A549 (cell line): ENCODE measurements around the gene CLEC16A. TPM values are rescaled to one million over a fixed set of nuclear protein-coding genes. Genes with fewer than 3 reads are reported as not detected.
A peak's percentile ranks its signal among the peaks of the same experiment; 100 is the strongest.
"Not testable (repeated sequence)": the region's sequence is repeated elsewhere in the genome, so short reads cannot be mapped to it uniquely, and the experiment has no call there.

ENCODE experiments used
- ATAC-seq, 2 experiments: fragments of 200-7000 bp in 1 of 2; fragments of >200 bp in 1 of 2; cut with Nextera tagmentation in 1 of 2; cut with Tn5 transposase in 1 of 2; 3 replicates each; pipeline versions ENCODE4 v1.8.0 to v1.9.1; 2018 to 2020; ENCODE audit warnings: mild to moderate bottlenecking in 1 of 2, moderate library complexity in 1 of 2
- CTCF ChIA-PET: fragments of 300-600 bp; sonication (Branson Sonifier 250); formaldehyde crosslinking; extraction: SDS; loops from one replicate; lab custom pipeline; 2021; ENCODE audit warnings: antibody characterized with exemption, inconsistent platforms; lab: Yijun Ruan, JAX
- POLR2A ChIA-PET: fragments of 350-600 bp; formaldehyde crosslinking; extraction: SDS; loops from one replicate; lab custom pipeline; 2021; ENCODE audit warnings: antibody characterized with exemption, inconsistent platforms; lab: Yijun Ruan, JAX
- DNase-seq, 2 experiments: peaks; one replicate each; pipeline versions ENCODE4 v3.0.0 to v3.0.0-alpha.2; 2011 to 2016; ENCODE audit warnings: low read depth in 1 of 2, low spot score in 1 of 2
- FAIRE-seq: peaks from 2 replicates; lab custom pipeline; 2011; peaks lifted over from hg19 to GRCh38; lab: Jason Lieb, UNC
- H3K27ac ChIP-seq, 2 experiments: fragments of >200 bp; sonication (Bioruptor Twin); formaldehyde crosslinking; 3 replicates each; pipeline ENCODE4 v1.5.1; 2016 to 2017
- H3K4me1 ChIP-seq: fragments of >200 bp; sonication (Bioruptor Twin); formaldehyde crosslinking; 3 replicates; pipeline ENCODE4 v1.6.1; 2016
- H3K4me2 ChIP-seq: fragments of >200 bp; sonication (Bioruptor Twin); formaldehyde crosslinking; 3 replicates; pipeline ENCODE4 v1.6.1; 2016
- H3K4me3 ChIP-seq: fragments of >200 bp; sonication (Bioruptor Twin); formaldehyde crosslinking; 3 replicates; pipeline ENCODE4 v1.5.1; 2016
- H3K9me3 ChIP-seq: fragments of >200 bp; sonication (Bioruptor Twin); formaldehyde crosslinking; 3 replicates; pipeline ENCODE4 v1.6.1; 2016
- CBX2 ChIP-seq: fragments of 200-600 bp; sonication (generic); IDR thresholded peaks from 2 replicates; pipeline ENCODE4 v1.6.1; 2016; ENCODE audit warnings: low read depth, mild to moderate bottlenecking, borderline replicate concordance
- CBX8 ChIP-seq: fragments of 200-600 bp; sonication (generic); IDR thresholded peaks from 2 replicates; pipeline ENCODE4 v1.6.1; 2016
- CEBPB ChIP-seq, 2 experiments: fragments of >200 bp in 1 of 2; sonication (Bioruptor Twin) in 1 of 2; formaldehyde crosslinking in 1 of 2; IDR thresholded peaks; 2 replicates each; pipeline ENCODE4 v1.6.1; 2012 to 2016
- EP300 ChIP-seq, 2 experiments: fragments of >200 bp; sonication (Bioruptor Twin); formaldehyde crosslinking; IDR thresholded peaks; 2 replicates in 1 of 2; 3 replicates in 1 of 2; pipeline ENCODE4 v1.6.1; 2016 to 2017
- ESRRA ChIP-seq: fragments of 150-350 bp; IDR thresholded peaks from 2 replicates; pipeline ENCODE4 v1.6.1; 2014; ENCODE audit warnings: mild to moderate bottlenecking, low read length, borderline replicate concordance
- FOSB ChIP-seq: fragments of 250-450 bp; sonication (Bioruptor Pico); IDR thresholded peaks from 2 replicates; pipeline ENCODE4 v1.5.0; 2020; ENCODE audit warnings: mild to moderate bottlenecking, moderate library complexity
- FOSL2 ChIP-seq, 2 experiments: fragments of 450-650 bp in 1 of 2; fragments of >200 bp in 1 of 2; sonication (Bioruptor Twin) in 1 of 2; formaldehyde crosslinking; IDR thresholded peaks; 2 replicates each; pipeline versions ENCODE4 v1.5.0 to v1.6.1; 2016 to 2020; ENCODE audit warnings: mild to moderate bottlenecking in 1 of 2, moderate library complexity in 1 of 2
- MAFK ChIP-seq: fragments of 450-650 bp; IDR thresholded peaks from 2 replicates; pipeline ENCODE4 v1.6.1; 2014; ENCODE audit not compliant: partially characterized antibody
- MYC ChIP-seq: IDR thresholded peaks from 2 replicates; pipeline ENCODE4 v1.6.1; 2012; ENCODE audit warnings: mild to moderate bottlenecking, inconsistent platforms, low read length, improper control_type of control experiment, borderline replicate concordance
- NFE2L2 ChIP-seq: fragments of 150-350 bp; conservative IDR thresholded peaks from 2 replicates; pipeline ENCODE4 v1.6.1; 2014; ENCODE audit warnings: low read length
- NPAS2 ChIP-seq: fragments of 250-450 bp; sonication (Bioruptor Pico); IDR thresholded peaks from 2 replicates; pipeline ENCODE4 v1.8.0; 2022; ENCODE audit warnings: mild to moderate bottlenecking, moderate library complexity, borderline replicate concordance
- PHF8 ChIP-seq: fragments of 200-600 bp; sonication (generic); IDR thresholded peaks from 2 replicates; pipeline ENCODE4 v1.6.1; 2016; ENCODE audit warnings: low read depth, mild to moderate bottlenecking, antibody characterized with exemption, moderate library complexity, borderline replicate concordance
- ZFP36 ChIP-seq: fragments of 450-650 bp; IDR thresholded peaks from 2 replicates; pipeline ENCODE4 v1.6.1; 2014; ENCODE audit warnings: borderline replicate concordance; ENCODE audit not compliant: partially characterized antibody
- WGBS: methylation state at CpG from one replicate; pipeline ENCODE4 v1.1.6; 2017; ENCODE audit errors: missing lambda C conversion rate; 5-methylcytosine and 5-hydroxymethylcytosine counted together
- polyA plus RNA-seq, 4 experiments: library from polyadenylated mRNA; depleted of rRNA in 3 of 4; stranded (reverse); fragments of >200 nt; fragmentation: RNase III in 1 of 4; extraction: RNeasy Plus Mini Kit Qiagen cat#74134 plus additional on column Dnase treatment in 1 of 4; gene quantifications; 2 replicates in 3 of 4; 3 replicates in 1 of 4; pipeline ENCODE4 v1.2.3, GENCODE V29; 2011 to 2017
- TF ChIP-seq, protein P1 (sequence below): fragments of >200 bp; sonication (Bioruptor Twin); formaldehyde crosslinking; IDR thresholded peaks from 3 replicates; pipeline ENCODE4 v1.5.1; 2016
- TF ChIP-seq, protein P2 (sequence below): IDR thresholded peaks from 2 replicates; pipeline ENCODE4 v1.6.1; 2012
- TF ChIP-seq, protein P3 (sequence below): fragments of 200-600 bp; sonication (generic); IDR thresholded peaks from 2 replicates; pipeline ENCODE4 v1.6.1; 2016; ENCODE audit warnings: antibody characterized with exemption, mild to moderate bottlenecking, moderate library complexity

The CLEC16A gene
- polyA plus RNA-seq, 2 of the 4 experiments (the other 2 are of a cell fraction) = 8.3 to 10.4 TPM

DNA sequence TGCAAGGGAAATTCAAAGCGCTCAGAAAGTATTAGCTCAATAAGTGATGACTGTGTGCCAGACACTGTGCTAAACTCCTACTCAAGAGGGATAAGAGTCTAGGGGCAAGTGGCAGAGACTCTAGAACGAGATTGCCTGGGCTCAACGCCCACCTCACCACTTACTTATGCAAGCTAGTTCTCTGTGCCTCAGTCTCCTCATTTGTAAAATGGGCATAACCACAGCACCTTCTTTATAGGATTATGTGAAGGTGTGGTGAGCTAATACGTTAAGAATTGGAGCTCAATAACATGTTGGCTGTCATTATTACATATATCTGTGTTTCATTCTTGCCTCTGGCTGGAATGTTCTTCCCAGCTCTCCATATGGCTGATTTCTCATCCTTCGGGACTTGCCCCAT, 17.5 kb upstream of the CLEC16A start:
- TF ChIP-seq CEBPB (IDR thresholded peaks at IDR 0.05) (no peak), NPAS2 (CRISPR knock-in tag) (no peak), MYC (no peak)
- no peak for DNase-seq
- no peak overlapping the region for H3K4me2 ChIP-seq
- no peak for FAIRE-seq
- H3K4me3 ChIP-seq = no peak overlapping the region
- no peaks in the 10 kb centered on the region for H3K4me1 ChIP-seq
- ChIA-PET POLR2A (interaction anchor here (1.0 kb wide), 1 partner anchor 15 kb away, joined by 3 read pairs; the partner anchor contains the start of gene DEXI), CTCF (interaction anchor here (0.8 to 1.7 kb wide), 5 partner anchors 8 to 670 kb away, joined by 3 to 5 read pairs (median 4); no protein-coding TSS in a partner anchor)
- ATAC-seq = no peak
- H3K27ac ChIP-seq = no peak overlapping the region
- 86% methylated on average over 5 of the region's 5 CpGs for WGBS
- H3K9me3 ChIP-seq = no peaks in the 10 kb centered on the region

DNA sequence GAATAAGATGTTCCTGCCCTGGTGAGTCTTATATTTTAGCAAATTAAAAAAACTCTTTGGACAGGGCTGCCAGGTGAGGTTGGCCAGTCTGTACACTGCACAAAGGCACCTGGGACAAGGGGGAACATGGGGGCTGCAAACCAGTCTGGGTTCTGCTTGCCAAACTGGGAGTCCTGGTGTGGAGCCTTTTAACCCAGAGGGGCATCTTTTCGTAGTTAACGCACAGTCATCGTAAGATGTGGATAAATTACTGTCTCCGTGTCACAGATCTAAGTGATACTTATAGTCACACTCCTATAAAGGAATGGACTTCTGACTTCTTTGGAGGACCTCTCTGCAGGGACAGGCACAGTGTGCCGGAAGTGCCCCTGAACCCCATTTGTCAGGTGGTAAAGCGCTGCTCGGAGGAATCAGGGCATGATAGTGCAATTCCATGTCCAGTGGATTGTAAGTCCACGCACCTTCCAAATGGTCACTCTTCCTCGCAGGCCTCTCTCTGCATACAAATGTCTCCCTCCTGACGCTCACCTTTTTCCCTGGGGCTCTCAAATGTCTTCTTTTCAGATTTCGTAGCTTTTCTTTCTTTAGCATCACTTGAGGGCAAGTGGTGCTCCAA, 16.8 kb upstream of the CLEC16A start:
- no peak overlapping the region for H3K4me2 ChIP-seq
- no peak overlapping the region for H3K4me3 ChIP-seq
- no peak for DNase-seq
- H3K9me3 ChIP-seq = no peaks in the 10 kb centered on the region
- no peaks in the 10 kb centered on the region for H3K4me1 ChIP-seq
- WGBS = 93% methylated on average over 11 of the region's 11 CpGs
- TF ChIP-seq ESRRA (no peak), NFE2L2 (peak; percentile 37; the same call in 1 of the 2 replicates), CBX8 (no peak), EP300 (IDR thresholded peaks at IDR 0.05) (no peak), CBX2 (no peak), PHF8 (no peak), MAFK (peak; percentile 20), FOSB (CRISPR knock-in tag) (no peak)
- TF ChIP-seq, protein P1, sequence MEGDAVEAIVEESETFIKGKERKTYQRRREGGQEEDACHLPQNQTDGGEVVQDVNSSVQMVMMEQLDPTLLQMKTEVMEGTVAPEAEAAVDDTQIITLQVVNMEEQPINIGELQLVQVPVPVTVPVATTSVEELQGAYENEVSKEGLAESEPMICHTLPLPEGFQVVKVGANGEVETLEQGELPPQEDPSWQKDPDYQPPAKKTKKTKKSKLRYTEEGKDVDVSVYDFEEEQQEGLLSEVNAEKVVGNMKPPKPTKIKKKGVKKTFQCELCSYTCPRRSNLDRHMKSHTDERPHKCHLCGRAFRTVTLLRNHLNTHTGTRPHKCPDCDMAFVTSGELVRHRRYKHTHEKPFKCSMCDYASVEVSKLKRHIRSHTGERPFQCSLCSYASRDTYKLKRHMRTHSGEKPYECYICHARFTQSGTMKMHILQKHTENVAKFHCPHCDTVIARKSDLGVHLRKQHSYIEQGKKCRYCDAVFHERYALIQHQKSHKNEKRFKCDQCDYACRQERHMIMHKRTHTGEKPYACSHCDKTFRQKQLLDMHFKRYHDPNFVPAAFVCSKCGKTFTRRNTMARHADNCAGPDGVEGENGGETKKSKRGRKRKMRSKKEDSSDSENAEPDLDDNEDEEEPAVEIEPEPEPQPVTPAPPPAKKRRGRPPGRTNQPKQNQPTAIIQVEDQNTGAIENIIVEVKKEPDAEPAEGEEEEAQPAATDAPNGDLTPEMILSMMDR = no peak
- TF ChIP-seq, protein P2, sequence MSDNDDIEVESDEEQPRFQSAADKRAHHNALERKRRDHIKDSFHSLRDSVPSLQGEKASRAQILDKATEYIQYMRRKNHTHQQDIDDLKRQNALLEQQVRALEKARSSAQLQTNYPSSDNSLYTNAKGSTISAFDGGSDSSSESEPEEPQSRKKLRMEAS = no peak
- H3K27ac ChIP-seq = no peak overlapping the region
- FAIRE-seq = no peak
- ChIA-PET POLR2A (no interaction called here), CTCF (interaction anchor here (0.8 to 1.2 kb wide), 3 partner anchors 15 to 671 kb away, joined by 3 to 4 read pairs (median 3); no protein-coding TSS in a partner anchor)
- ATAC-seq = no peak

DNA sequence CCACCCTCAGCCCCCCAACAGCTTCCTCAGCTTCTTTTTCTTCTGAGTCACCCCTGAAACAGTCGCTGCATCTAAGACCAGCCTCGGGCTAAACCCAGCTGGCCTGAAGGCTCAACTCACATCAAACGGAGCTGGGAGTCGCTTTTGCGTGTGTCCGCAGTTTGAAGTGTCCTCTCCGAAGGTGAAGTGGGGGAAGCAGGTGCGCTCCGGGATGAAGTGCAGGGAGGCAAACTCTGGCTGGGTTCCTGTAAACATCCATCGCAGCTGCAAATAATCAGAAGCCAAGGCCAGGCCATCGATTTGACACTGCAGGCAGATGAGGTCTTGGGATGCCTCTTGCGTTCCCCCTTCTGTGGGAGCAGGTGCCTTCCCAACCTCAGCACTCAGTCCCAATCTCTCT, 15.3 kb upstream of the CLEC16A start:
- POLR2A ChIA-PET, H3K27ac ChIP-seq: not testable (repeated sequence)

DNA sequence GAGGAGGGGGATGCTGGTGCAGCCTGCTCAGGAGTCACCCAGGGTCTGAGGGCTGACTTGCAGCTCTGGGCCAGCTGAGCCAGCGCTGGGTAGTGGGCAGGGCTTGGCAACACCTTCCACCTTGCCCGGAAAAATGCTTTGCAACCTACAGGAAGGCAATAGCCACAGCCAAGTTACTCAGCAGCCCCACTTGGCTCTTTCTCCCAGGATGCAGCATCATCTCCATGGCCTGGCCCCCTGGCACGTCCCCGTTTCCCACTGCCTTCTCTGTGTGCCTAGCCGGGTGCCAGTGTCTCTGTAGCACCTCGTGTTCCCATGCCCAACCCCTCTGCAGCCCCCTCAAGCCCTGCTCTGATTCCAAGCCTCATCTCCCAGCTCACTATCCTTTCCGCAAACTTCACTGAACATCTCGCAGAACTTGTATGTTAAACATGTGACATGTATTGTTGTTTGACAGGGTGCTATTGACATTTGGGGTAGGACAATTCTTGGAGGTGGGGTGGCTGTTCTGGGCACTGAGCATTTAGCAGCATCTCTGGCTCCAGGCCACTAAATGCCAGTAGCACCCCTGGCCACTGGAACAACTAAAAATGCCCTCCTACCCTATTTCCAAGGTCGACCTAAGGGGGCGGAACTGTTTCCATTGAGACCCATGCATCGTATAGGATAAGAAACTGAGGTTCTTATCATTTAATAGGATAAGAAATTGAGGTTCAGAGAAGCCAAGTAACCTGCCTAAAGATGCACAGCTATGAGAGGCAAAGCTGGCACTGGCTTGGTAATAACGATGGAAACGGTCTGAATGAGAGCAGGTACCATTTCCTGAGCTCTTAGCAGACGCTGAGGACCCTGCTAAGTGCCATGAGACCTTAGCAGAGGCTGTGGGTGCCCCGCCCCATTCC, 14.3 kb upstream of the CLEC16A start:
- ATAC-seq (no peak), FAIRE-seq (no peak), DNase-seq (no peak)
- WGBS = 81% methylated on average over 15 of the region's 15 CpGs
- H3K9me3 ChIP-seq = no peaks in the 10 kb centered on the region
- POLR2A ChIA-PET = no interaction called here
- no peak overlapping the region for H3K27ac ChIP-seq
- TF ChIP-seq FOSL2 (IDR thresholded peaks at IDR 0.05) (no peak), FOSL2 (CRISPR knock-in tag; IDR thresholded peaks at IDR 0.05) (no peak), ZFP36 (peak; percentile 40)
- TF ChIP-seq, protein P2 = no peak
- TF ChIP-seq, protein P3, sequence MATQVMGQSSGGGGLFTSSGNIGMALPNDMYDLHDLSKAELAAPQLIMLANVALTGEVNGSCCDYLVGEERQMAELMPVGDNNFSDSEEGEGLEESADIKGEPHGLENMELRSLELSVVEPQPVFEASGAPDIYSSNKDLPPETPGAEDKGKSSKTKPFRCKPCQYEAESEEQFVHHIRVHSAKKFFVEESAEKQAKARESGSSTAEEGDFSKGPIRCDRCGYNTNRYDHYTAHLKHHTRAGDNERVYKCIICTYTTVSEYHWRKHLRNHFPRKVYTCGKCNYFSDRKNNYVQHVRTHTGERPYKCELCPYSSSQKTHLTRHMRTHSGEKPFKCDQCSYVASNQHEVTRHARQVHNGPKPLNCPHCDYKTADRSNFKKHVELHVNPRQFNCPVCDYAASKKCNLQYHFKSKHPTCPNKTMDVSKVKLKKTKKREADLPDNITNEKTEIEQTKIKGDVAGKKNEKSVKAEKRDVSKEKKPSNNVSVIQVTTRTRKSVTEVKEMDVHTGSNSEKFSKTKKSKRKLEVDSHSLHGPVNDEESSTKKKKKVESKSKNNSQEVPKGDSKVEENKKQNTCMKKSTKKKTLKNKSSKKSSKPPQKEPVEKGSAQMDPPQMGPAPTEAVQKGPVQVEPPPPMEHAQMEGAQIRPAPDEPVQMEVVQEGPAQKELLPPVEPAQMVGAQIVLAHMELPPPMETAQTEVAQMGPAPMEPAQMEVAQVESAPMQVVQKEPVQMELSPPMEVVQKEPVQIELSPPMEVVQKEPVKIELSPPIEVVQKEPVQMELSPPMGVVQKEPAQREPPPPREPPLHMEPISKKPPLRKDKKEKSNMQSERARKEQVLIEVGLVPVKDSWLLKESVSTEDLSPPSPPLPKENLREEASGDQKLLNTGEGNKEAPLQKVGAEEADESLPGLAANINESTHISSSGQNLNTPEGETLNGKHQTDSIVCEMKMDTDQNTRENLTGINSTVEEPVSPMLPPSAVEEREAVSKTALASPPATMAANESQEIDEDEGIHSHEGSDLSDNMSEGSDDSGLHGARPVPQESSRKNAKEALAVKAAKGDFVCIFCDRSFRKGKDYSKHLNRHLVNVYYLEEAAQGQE = no peak
- no peaks in the 10 kb centered on the region for H3K4me1 ChIP-seq
- CTCF ChIA-PET = interaction anchor here (0.6 to 1.5 kb wide), 3 partner anchors 11 to 878 kb away, joined by 3 to 5 read pairs (median 3); no protein-coding TSS in a partner anchor
- H3K4me3 ChIP-seq = no peak overlapping the region
- H3K4me2 ChIP-seq = no peak overlapping the region

More for the DNA sequence above, 15.3 kb upstream of the CLEC16A start:
- H3K4me2 ChIP-seq, ATAC-seq, H3K4me3 ChIP-seq, H3K4me1 ChIP-seq, FAIRE-seq, DNase-seq, H3K9me3 ChIP-seq: not testable (repeated sequence)
- CTCF ChIA-PET = interaction anchor here (1.4 kb wide), 1 partner anchor 10 kb away, joined by 5 read pairs; no protein-coding TSS in a partner anchor
- WGBS = 90% methylated on average over 12 of the region's 12 CpGs
